Karpas-422 (cell line): ENCODE data around the gene GSTP1. TPM values are rescaled to one million over a fixed set of nuclear protein-coding genes. Genes with fewer than 3 reads are reported as not detected.
"Not testable (repeated sequence)": the region's sequence is repeated elsewhere in the genome, so short reads cannot be mapped to it uniquely, and the experiment has no call there.

ENCODE experiments used
- DNase-seq: peaks from one replicate; pipeline ENCODE4 v3.0.0-alpha.2; 2015
- H2AFZ ChIP-seq: fragments of 200-600 bp; sonication (generic); 2 replicates; pipeline ENCODE4 v1.6.1; 2014; ENCODE audit warnings: antibody characterized with exemption, low read length, mixed read lengths
- H3K27ac ChIP-seq: fragments of 200-600 bp; sonication (generic); 2 replicates; pipeline ENCODE4 v1.5.1; 2014; ENCODE audit warnings: mild to moderate bottlenecking, low read length, moderate library complexity
- H3K27me3 ChIP-seq: fragments of 200-600 bp; sonication (generic); 2 replicates; pipeline ENCODE4 v1.6.1; 2014; ENCODE audit warnings: low read length, mixed read lengths
- H3K36me3 ChIP-seq: fragments of 200-600 bp; sonication (generic); 2 replicates; pipeline ENCODE4 v1.6.1; 2014; ENCODE audit warnings: low read length, mixed read lengths; ENCODE audit not compliant: insufficient read depth
- H3K4me1 ChIP-seq: fragments of 200-600 bp; sonication (generic); 2 replicates; pipeline ENCODE4 v1.6.1; 2014; ENCODE audit warnings: mild to moderate bottlenecking, low read length, mixed read lengths
- H3K4me2 ChIP-seq: fragments of 200-600 bp; sonication (generic); 2 replicates; pipeline ENCODE4 v1.6.1; 2014; ENCODE audit warnings: low read length, low read depth, mild to moderate bottlenecking; ENCODE audit not compliant: poor library complexity, severe bottlenecking
- H3K4me3 ChIP-seq: fragments of 200-600 bp; sonication (generic); 2 replicates; pipeline ENCODE4 v1.5.1; 2014; ENCODE audit warnings: mild to moderate bottlenecking, antibody characterized with exemption, low read length, mixed read lengths
- H3K79me2 ChIP-seq: fragments of 200-600 bp; sonication (generic); 2 replicates; pipeline ENCODE4 v1.6.1; 2014; ENCODE audit warnings: mild to moderate bottlenecking, low read length, mixed read lengths
- H3K9ac ChIP-seq: fragments of 200-600 bp; sonication (generic); 2 replicates; pipeline ENCODE4 v1.6.0; 2014; ENCODE audit warnings: low read length
- H3K9me2 ChIP-seq: fragments of 200-600 bp; sonication (generic), shearing (Covaris generic); replicated peaks from 2 replicates; pipeline ENCODE4 v1.6.0; 2014; ENCODE audit warnings: mild to moderate bottlenecking, low read length, moderate library complexity; ENCODE audit not compliant: insufficient read depth
- H3K9me3 ChIP-seq: fragments of 300-700, 200-600 bp; sonication (generic); 2 replicates; pipeline ENCODE4 v1.6.1; 2014; ENCODE audit warnings: low read length, mixed read lengths
- H4K20me1 ChIP-seq: fragments of 200-600 bp; sonication (generic); 2 replicates; pipeline ENCODE4 v1.6.1; 2014; ENCODE audit warnings: mild to moderate bottlenecking, antibody characterized with exemption, low read length, low read depth; ENCODE audit not compliant: insufficient read depth
- total RNA-seq: library from RNA; depleted of rRNA; stranded (reverse); fragments of >200 nt; shearing (Covaris generic); gene quantifications from 2 replicates; pipeline ENCODE4 v1.2.3, GENCODE V29; 2014; ENCODE audit warnings: low replicate concordance

Gene GSTP1
- total RNA-seq, 1 experiment from 2014 or later, result 1,085 TPM

DNA sequence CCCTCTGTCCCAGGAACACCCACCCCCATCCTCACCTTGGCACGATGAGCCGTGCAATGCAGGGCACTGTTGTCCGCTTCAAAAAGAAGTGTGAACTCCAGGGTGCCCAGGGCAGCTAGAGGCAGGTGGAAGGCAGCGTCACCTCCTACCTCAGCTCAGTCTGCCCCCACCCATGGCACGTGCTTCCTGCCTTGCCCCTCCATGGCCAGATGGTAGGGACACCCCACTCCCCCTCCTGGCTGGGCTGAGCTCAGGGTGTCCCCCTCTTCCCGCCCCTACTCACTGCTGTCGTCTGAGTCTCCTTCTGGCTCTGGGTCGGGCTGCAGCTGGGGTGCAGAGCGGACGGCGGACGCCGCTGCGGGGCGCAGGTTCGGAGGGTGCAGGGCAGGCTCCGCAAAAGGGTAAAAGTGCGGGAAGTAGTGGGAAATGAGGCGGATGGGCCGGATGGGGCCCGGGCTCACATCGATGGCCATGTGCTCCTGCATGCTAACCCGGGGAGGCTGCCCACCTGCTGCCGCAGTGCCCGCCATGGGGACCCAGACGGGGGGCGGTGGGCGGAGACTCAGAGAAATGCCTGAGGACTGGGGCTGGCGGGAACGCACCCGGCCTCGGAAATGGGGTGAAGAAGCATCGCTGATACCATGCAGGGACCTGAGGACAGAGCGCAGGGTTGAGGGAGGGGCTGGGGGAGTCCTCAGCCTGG, 32.3 kb downstream of the GSTP1 start:
- H3K4me1 ChIP-seq, result peaks cover 23% of the 10 kb centered on the region
- H3K9ac ChIP-seq, result no peak overlapping the region
- H2AFZ ChIP-seq, result no peak overlapping the region
- H3K27me3 ChIP-seq, result no peaks in the 10 kb centered on the region
- H4K20me1 ChIP-seq, result no peaks in the 10 kb centered on the region
- H3K36me3 ChIP-seq, result no peaks in the 10 kb centered on the region
- H3K9me3 ChIP-seq, result no peaks in the 10 kb centered on the region
- H3K79me2 ChIP-seq, result no peaks in the 10 kb centered on the region
- no peak overlapping the region for H3K4me2 ChIP-seq
- no peak overlapping the region for H3K27ac ChIP-seq
- H3K4me3 ChIP-seq, result no peak overlapping the region
- no peaks in the 10 kb centered on the region for H3K9me2 ChIP-seq
- no peak for DNase-seq

- no peak overlapping the region for H3K4me2 ChIP-seq
- no peak overlapping the region for H2AFZ ChIP-seq
- H3K4me3 ChIP-seq, result no peak overlapping the region
- H3K9ac ChIP-seq, result no peak overlapping the region
- H3K4me1 ChIP-seq, result peaks cover 23% of the 10 kb centered on the region
- H3K36me3 ChIP-seq, result no peaks in the 10 kb centered on the region
- no peak overlapping the region for H3K27ac ChIP-seq
- no peaks in the 10 kb centered on the region for H3K9me3 ChIP-seq
- DNase-seq, result no peak
- H3K9me2 ChIP-seq, result no peaks in the 10 kb centered on the region
- H3K27me3 ChIP-seq, result no peaks in the 10 kb centered on the region
- H3K79me2 ChIP-seq, result no peaks in the 10 kb centered on the region
- no peaks in the 10 kb centered on the region for H4K20me1 ChIP-seq
Observed at GRCh38 chr11:67616431-67617242, 33.0 kb downstream of the GSTP1 start.

- no peak for DNase-seq
- H2AFZ ChIP-seq, result no peak overlapping the region
- no peaks in the 10 kb centered on the region for H3K27me3 ChIP-seq
- H3K36me3 ChIP-seq, result no peaks in the 10 kb centered on the region
- no peak overlapping the region for H3K4me3 ChIP-seq
- H3K9ac ChIP-seq, result no peak overlapping the region
- H3K27ac ChIP-seq, result no peak overlapping the region
- H3K9me2 ChIP-seq, result no peaks in the 10 kb centered on the region
- no peaks in the 10 kb centered on the region for H3K9me3 ChIP-seq
- no peaks in the 10 kb centered on the region for H3K79me2 ChIP-seq
- H4K20me1 ChIP-seq, result no peaks in the 10 kb centered on the region
- H3K4me2 ChIP-seq, result no peak overlapping the region
- peaks cover 23% of the 10 kb centered on the region for H3K4me1 ChIP-seq
Observed at GRCh38 chr11:67617243-67617953, 33.8 kb downstream of the GSTP1 start.

DNA sequence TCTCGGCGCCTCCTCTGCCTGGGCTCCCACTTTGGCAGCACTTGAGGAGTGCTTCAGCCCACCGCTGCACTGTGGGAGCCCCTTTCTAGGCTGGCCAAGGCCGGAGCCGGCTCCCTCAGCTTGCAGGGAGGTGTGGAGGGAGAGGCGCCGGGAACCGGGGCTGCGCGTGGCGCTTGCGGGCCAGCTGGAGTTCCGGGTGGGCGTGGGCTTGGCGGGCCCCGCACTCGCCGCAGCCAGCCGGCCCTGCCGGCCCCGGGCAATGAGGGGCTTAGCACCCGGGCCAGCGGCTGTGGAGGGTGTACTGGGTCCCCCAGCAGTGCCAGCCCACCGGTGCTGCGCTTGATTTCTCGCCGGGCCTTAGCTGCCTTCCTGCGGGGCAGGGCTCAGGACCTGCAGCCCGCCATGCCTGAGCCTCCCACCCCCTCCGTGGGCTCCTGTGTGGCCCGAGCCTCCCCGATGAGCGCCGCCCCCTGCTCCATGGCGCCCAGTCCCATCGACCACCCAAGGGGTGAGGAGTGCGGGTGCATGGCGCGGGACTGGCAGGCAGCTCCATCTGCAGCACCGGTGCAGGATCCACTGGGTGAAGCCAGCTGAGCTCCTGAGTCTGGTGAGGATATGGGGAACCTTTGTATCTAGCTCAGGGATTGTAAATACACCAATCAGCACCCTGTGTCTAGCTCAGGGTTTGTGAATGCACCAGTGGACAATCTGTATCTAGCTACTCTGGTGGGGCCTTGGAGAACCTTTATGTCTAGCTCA, 35.5 kb downstream of the GSTP1 start:
- H2AFZ ChIP-seq, H3K27me3 ChIP-seq, H3K4me3 ChIP-seq, H3K9me2 ChIP-seq, H3K27ac ChIP-seq, H3K4me2 ChIP-seq, H3K36me3 ChIP-seq, H3K9me3 ChIP-seq, H4K20me1 ChIP-seq, DNase-seq, H3K79me2 ChIP-seq, H3K9ac ChIP-seq: not testable (repeated sequence)
- H3K4me1 ChIP-seq, result peaks cover 12% of the 10 kb centered on the region

DNA sequence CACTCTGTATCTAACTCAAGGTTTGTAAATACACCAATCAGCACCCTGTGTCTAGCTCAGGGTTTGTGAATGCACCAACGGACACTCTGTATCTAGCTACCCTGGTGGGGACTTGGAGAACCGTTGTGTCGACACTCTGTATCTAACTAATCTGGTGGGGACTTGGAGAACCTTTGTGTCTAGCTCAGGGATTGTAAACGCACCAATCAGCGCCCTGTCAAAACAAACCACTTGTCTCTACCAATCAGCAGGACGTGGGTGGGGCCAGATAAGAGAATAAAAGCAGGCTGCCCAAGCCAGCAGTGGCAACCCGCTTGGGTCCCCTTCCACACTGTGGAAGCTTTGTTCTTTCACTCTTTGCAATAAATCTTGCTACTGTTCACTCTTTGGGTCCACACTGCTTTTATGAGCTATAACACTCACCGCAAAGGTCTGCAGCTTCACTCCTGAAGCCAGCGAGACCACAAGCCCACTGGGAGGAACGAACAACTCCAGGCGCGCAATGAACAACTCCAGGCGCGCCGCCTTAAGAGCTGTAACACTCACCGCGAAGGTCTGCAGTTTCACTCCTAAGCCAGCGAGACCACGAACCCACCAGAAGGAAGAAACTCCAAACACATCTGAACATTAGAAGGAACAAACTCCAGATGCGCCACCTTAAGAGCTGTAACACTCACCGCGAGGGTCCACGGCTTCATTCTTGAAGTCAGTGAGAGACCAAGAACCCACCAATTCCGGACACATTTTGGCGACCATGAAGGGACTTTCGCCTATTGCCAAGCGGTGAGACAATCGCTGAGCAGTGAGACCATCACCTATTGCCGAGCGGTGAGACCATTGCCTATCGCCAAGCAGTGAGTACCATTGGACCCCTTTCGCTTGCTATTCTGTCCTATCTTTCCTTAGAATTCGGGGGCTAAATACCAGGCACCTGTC, 36.3 kb downstream of the GSTP1 start:
- not testable (repeated sequence) for H4K20me1 ChIP-seq, H3K27me3 ChIP-seq, H3K4me3 ChIP-seq, H3K4me1 ChIP-seq, H3K36me3 ChIP-seq, DNase-seq, H3K4me2 ChIP-seq, H3K9me3 ChIP-seq, H3K79me2 ChIP-seq, H3K27ac ChIP-seq, H2AFZ ChIP-seq, H3K9me2 ChIP-seq, H3K9ac ChIP-seq

DNA sequence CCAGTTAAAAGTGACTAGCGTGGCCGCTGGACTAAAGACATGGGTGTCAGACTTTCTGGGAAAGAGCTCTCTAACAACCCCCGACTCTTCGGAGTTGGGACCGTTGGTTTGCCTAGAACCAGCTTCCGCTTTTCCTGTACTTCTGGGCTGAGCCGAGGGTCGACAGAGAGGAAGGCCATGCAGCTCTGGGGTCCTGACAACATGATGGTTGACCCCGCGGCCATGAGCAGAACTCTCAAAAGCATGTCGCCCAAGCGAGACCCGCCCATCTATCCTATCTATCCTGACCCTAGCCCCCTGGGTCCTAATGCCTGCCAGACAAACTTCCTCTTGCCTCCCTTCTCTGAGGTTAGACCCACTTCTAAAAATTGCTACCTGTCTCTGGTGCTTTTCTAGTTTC, 37.0 kb downstream of the GSTP1 start:
- H2AFZ ChIP-seq, H3K9me3 ChIP-seq, H3K27me3 ChIP-seq, H3K36me3 ChIP-seq, H3K79me2 ChIP-seq, DNase-seq, H3K4me2 ChIP-seq, H3K9ac ChIP-seq, H4K20me1 ChIP-seq, H3K4me1 ChIP-seq, H3K27ac ChIP-seq, H3K9me2 ChIP-seq, H3K4me3 ChIP-seq: not testable (repeated sequence)

DNA sequence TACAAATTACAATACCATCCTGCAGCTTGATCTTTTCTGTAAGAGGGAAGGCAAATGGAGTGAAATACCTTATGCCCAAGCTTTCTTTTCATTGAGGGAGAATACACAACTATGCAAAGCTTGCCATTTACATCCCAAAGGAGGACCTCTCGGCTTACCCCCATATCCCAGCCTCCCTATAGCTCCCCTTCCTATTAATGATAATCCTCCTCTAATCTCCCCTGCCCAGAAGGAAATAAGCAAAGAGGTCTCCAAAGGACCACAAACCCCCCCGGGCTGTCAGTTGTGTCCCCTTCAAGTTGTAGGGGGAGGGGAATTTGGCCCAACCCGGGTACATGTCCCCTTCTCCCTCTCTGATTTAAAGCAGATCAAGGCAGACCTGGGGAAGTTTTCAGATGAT, 38.3 kb downstream of the GSTP1 start:
- DNase-seq, result not testable (repeated sequence)

More for the DNA sequence above, 38.3 kb downstream of the GSTP1 start:
- H4K20me1 ChIP-seq, H3K9me2 ChIP-seq, H3K4me1 ChIP-seq, H3K36me3 ChIP-seq, H3K27me3 ChIP-seq, H3K9me3 ChIP-seq, H3K4me3 ChIP-seq, H3K27ac ChIP-seq, H3K4me2 ChIP-seq, H2AFZ ChIP-seq, H3K9ac ChIP-seq, H3K79me2 ChIP-seq: not testable (repeated sequence)
